Peyer's patch (tissue), 4 donors: Measurements from ENCODE around the gene FAT4.

ENCODE experiments used
- CTCF ChIP-seq, 6 experiments: fragments of 450-650 bp in 4 of 6; fragments of 200-600 bp in 2 of 6; sonication (generic) in 1 of 6; IDR thresholded peaks; one replicate each; pipeline ENCODE4 v1.5.1; 2017 to 2019; ENCODE audit warnings: antibody characterized with exemption in 6 of 6, mild to moderate bottlenecking in 3 of 6, moderate library complexity in 1 of 6
- POLR2A ChIP-seq, 2 donors: fragments of 450-650 bp; IDR thresholded peaks; one replicate each; pipeline ENCODE4 v1.5.1; 2017; ENCODE audit warnings: antibody characterized with exemption in 2 of 2, mild to moderate bottlenecking in 2 of 2, moderate library complexity in 2 of 2

GRCh38 chr4:125313989-125314667, 627 bp upstream of the FAT4 start:
- TF ChIP-seq POLR2A (IDR thresholded peaks at IDR 0.05) (no peak), CTCF (IDR thresholded peaks at IDR 0.05) (no peak)
